WI38 (cell line): ENCODE results near the gene TCF7L2.

Experiments used
- H3K4me3 ChIP-seq: 2 replicates; pipeline ENCODE4 v1.5.1; 2011; ENCODE audit warnings: low read depth, mild to moderate bottlenecking, control low read depth, low read length
- CTCF ChIP-seq: IDR thresholded peaks from 2 replicates; pipeline ENCODE4 v1.5.1; 2012; ENCODE audit warnings: low read depth, mild to moderate bottlenecking, control low read depth, low read length

The TCF7L2 gene

DNA sequence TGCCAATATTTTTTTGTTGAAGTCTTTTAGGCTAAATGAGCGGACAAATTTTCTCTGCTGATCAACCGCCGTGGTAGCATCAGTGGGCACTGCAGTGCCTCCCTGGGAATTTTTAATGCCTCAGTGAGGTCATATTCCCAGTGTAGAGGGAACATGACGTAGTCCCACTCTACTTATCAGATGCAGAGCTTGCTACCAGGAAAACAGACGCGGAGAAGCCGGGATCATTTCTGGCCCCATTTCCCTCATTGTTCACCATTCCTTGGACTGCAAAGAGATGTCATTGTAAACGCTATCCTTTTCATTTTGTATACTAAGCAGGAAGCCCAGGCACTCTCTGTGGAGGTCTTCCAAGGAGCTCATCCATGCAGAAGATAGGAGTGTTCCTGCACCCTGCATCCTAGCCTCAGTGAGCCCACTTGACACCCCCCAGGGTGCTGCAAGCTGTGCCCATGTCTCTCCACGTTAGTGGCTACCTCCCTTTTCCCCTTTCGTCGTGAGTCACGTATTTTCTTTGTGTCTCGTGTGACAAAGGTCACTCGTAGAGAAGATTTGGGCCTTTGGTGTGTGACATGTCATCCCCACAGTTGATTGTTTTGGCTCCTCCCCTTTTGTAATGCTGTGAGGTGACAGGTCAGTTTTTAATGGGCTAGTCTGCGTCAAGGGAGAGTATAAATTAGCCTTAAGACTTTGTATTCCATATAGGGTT is 145.5 kb downstream of the TCF7L2 start:
- TF ChIP-seq CTCF, result no peak
- no peak overlapping the region for H3K4me3 ChIP-seq

GRCh38 chr10:113096128-113096996 is 146.3 kb downstream of the TCF7L2 start:
- no peak for TF ChIP-seq CTCF

DNA sequence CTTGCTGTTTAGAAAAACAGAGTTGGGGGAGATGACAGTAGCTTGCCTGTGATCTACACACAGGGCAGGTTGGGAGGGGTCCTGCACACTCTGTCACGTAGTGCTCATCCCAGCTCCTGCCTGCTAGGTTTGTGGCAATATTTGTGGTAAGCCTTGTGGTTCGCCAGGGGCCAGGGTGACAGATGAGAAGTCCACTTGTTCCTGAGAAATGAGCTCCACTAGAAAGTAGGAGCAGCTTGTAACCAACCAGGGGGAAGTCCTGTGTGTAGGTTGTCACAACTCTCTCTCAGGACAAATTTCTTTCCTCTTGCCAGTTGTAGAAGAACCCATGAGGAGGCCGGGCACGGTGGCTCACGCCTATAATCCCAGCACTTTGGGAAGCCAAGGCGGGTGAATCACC is 147.0 kb downstream of the TCF7L2 start:
- TF ChIP-seq CTCF, result no peak
- H3K4me3 ChIP-seq, result no peak overlapping the region

More at GRCh38 chr10:113096128-113096996, 146.3 kb downstream of the TCF7L2 start:
- no peak overlapping the region for H3K4me3 ChIP-seq

GRCh38 chr10:113099431-113100183 is 149.6 kb downstream of the TCF7L2 start:
- H3K4me3 ChIP-seq, result no peak overlapping the region
- no peak for TF ChIP-seq CTCF

GRCh38 chr10:113100281-113100680 is 150.2 kb downstream of the TCF7L2 start:
- no peak for TF ChIP-seq CTCF
- H3K4me3 ChIP-seq, result no peak overlapping the region

DNA sequence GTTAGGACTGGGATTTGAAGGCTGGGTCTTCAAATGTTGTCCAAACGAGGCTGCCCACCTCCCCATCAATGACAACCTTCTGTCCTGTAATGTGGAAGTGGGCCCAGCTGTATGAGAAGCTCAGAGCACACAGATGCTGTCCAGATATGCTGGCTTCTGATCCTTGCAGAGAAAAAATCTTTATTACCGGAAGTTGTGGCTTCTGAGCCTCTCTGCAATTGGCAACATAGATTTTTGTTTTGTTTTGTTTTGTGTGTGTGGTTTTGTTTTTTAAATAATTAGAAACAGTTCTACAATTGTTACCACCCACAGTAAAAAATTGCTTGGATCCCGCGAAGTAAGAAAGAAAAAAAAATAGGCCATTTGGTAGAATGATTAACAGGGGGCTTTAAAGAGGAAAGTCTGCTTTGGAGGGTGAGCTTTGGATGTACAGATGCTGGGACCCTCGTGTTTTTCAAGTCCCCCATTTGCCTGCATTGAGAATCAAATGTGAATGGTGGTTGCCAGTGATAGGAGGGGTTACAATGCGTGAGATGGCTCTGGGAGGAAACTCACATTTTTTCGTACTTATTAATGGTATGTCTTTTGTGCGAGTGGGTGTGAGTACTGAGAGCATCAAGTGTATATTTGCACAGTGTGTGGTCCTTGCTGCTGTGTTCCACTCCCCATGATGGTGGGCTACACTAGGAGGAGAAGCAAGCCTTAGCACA is 153.2 kb downstream of the TCF7L2 start:
- H3K4me3 ChIP-seq, result no peak overlapping the region
- TF ChIP-seq CTCF, result no peak
